ENCODE data around the gene KCTD14.
"Not testable (repeated sequence)": the region's sequence is repeated elsewhere in the genome, so short reads cannot be mapped to it uniquely, and the experiment has no call there.

Gene KCTD14

GRCh38 chr11:78057462-78058055 is 34.5 kb upstream of the KCTD14 start:
- Mint-ChIP-seq H3K36me3 (no peaks in the 10 kb centered on the region), H3K4me1 (no peaks in the 10 kb centered on the region), H3K27ac (no peak overlapping the region), H3K4me3 (no peak overlapping the region), H3K9me3 (no peaks in the 10 kb centered on the region), H3K27me3 (no peaks in the 10 kb centered on the region)
- ATAC-seq = no peak

- Mint-ChIP-seq H3K27ac (no peak overlapping the region), H3K4me1 (no peaks in the 10 kb centered on the region), H3K36me3 (no peaks in the 10 kb centered on the region), H3K27me3 (no peaks in the 10 kb centered on the region), H3K9me3 (no peaks in the 10 kb centered on the region), H3K4me3 (no peak overlapping the region)
- no peak for ATAC-seq
These were observed 33.0 kb upstream of the KCTD14 start for GRCh38 chr11:78056093-78056492.

- H3K36me3 Mint-ChIP-seq = no peaks in the 10 kb centered on the region
- no peaks in the 10 kb centered on the region for H3K9me3 Mint-ChIP-seq
These were observed 31.9 kb upstream of the KCTD14 start for GRCh38 chr11:78054971-78055370.

GRCh38 chr11:78050964-78051831 is 28.1 kb upstream of the KCTD14 start:
- ATAC-seq = no peak
- Mint-ChIP-seq H3K36me3 (no peaks in the 10 kb centered on the region), H3K27me3 (no peaks in the 10 kb centered on the region), H3K27ac (no peak overlapping the region), H3K4me3 (no peak overlapping the region), H3K4me1 (peaks cover 4% of the 10 kb centered on the region), H3K9me3 (no peaks in the 10 kb centered on the region)

More at GRCh38 chr11:78054971-78055370, 31.9 kb upstream of the KCTD14 start:
- Mint-ChIP-seq H3K27me3 (no peaks in the 10 kb centered on the region), H3K27ac (no peak overlapping the region), H3K4me3 (no peak overlapping the region), H3K4me1 (no peaks in the 10 kb centered on the region)
- no peak for ATAC-seq

- H3K27ac Mint-ChIP-seq = no peak overlapping the region
- no peak overlapping the region for H3K4me3 Mint-ChIP-seq
- H3K9me3 Mint-ChIP-seq = no peaks in the 10 kb centered on the region
- no peaks in the 10 kb centered on the region for H3K36me3 Mint-ChIP-seq
- ATAC-seq = no peak
- peaks cover 2% of the 10 kb centered on the region for H3K27me3 Mint-ChIP-seq
- peaks cover 12% of the 10 kb centered on the region for H3K4me1 Mint-ChIP-seq
These were observed 26.3 kb upstream of the KCTD14 start for GRCh38 chr11:78049348-78049747.

GRCh38 chr11:78048561-78048960 is 25.5 kb upstream of the KCTD14 start:
- no peaks in the 10 kb centered on the region for H3K9me3 Mint-ChIP-seq
- H3K4me1 Mint-ChIP-seq = peaks cover 12% of the 10 kb centered on the region
- peaks cover 10% of the 10 kb centered on the region for H3K27me3 Mint-ChIP-seq
- H3K36me3 Mint-ChIP-seq = no peaks in the 10 kb centered on the region
- no peak overlapping the region for H3K27ac Mint-ChIP-seq
- H3K4me3 Mint-ChIP-seq = no peak overlapping the region
- no peak for ATAC-seq

GRCh38 chr11:78046486-78046854 is 23.4 kb upstream of the KCTD14 start:
- H3K27ac Mint-ChIP-seq = no peak overlapping the region
- no peaks in the 10 kb centered on the region for H3K36me3 Mint-ChIP-seq
- no peak for ATAC-seq
- H3K4me3 Mint-ChIP-seq = no peak overlapping the region
- H3K4me1 Mint-ChIP-seq = peaks cover 12% of the 10 kb centered on the region
- peaks cover 15% of the 10 kb centered on the region for H3K27me3 Mint-ChIP-seq
- H3K9me3 Mint-ChIP-seq = no peaks in the 10 kb centered on the region

- Mint-ChIP-seq H3K27ac (peak overlapping the region; percentile 14), H3K9me3 (no peaks in the 10 kb centered on the region), H3K4me3 (peak overlapping the region; percentile 64), H3K36me3 (no peaks in the 10 kb centered on the region), H3K27me3 (peaks cover 15% of the 10 kb centered on the region), H3K4me1 (peaks cover 12% of the 10 kb centered on the region)
- peak; percentile 87 for ATAC-seq
These were observed 22.9 kb upstream of the KCTD14 start for GRCh38 chr11:78045851-78046485.

- Mint-ChIP-seq H3K27ac (no peak overlapping the region), H3K36me3 (no peaks in the 10 kb centered on the region), H3K4me3 (no peak overlapping the region), H3K27me3 (peaks cover 15% of the 10 kb centered on the region), H3K4me1 (peaks cover 20% of the 10 kb centered on the region), H3K9me3 (no peaks in the 10 kb centered on the region)
- ATAC-seq = no peak
These were observed 21.6 kb upstream of the KCTD14 start for GRCh38 chr11:78044706-78045105.

GRCh38 chr11:78041843-78042440 is 18.9 kb upstream of the KCTD14 start:
- H3K27me3 Mint-ChIP-seq = peaks cover 15% of the 10 kb centered on the region
- no peaks in the 10 kb centered on the region for H3K9me3 Mint-ChIP-seq
- no peak overlapping the region for H3K27ac Mint-ChIP-seq
- peaks cover 22% of the 10 kb centered on the region for H3K4me1 Mint-ChIP-seq
- ATAC-seq = no peak
- H3K36me3 Mint-ChIP-seq = no peaks in the 10 kb centered on the region
- H3K4me3 Mint-ChIP-seq = no peak overlapping the region

- not testable (repeated sequence) for H3K27ac Mint-ChIP-seq, H3K9me3 Mint-ChIP-seq, H3K4me3 Mint-ChIP-seq, H3K36me3 Mint-ChIP-seq, ATAC-seq
- Mint-ChIP-seq H3K4me1 (peaks cover 20% of the 10 kb centered on the region), H3K27me3 (peaks cover 15% of the 10 kb centered on the region)
These were observed 18.3 kb upstream of the KCTD14 start for GRCh38 chr11:78041380-78041719.

- H3K36me3 Mint-ChIP-seq = no peaks in the 10 kb centered on the region
- H3K27me3 Mint-ChIP-seq = peaks cover 15% of the 10 kb centered on the region
- no peak for ATAC-seq
- H3K27ac Mint-ChIP-seq = peak overlapping the region; percentile 43
- no peak overlapping the region for H3K4me3 Mint-ChIP-seq
- no peaks in the 10 kb centered on the region for H3K9me3 Mint-ChIP-seq
- H3K4me1 Mint-ChIP-seq = peaks cover 15% of the 10 kb centered on the region
These were observed 17.8 kb upstream of the KCTD14 start for GRCh38 chr11:78040691-78041379.

GRCh38 chr11:78039919-78040671 is 17.0 kb upstream of the KCTD14 start:
- Mint-ChIP-seq H3K4me1 (peaks cover 10% of the 10 kb centered on the region), H3K4me3 (peak overlapping the region; percentile 30), H3K36me3 (no peaks in the 10 kb centered on the region), H3K9me3 (no peaks in the 10 kb centered on the region), H3K27ac (peak overlapping the region; percentile 43), H3K27me3 (peaks cover 15% of the 10 kb centered on the region)
- ATAC-seq = no peak

- H3K4me3 Mint-ChIP-seq = no peak overlapping the region
- no peaks in the 10 kb centered on the region for H3K9me3 Mint-ChIP-seq
- no peaks in the 10 kb centered on the region for H3K36me3 Mint-ChIP-seq
- H3K27me3 Mint-ChIP-seq = peaks cover 14% of the 10 kb centered on the region
- no peak for ATAC-seq
- H3K27ac Mint-ChIP-seq = peak overlapping the region; percentile 43
- H3K4me1 Mint-ChIP-seq = peaks cover 13% of the 10 kb centered on the region
These were observed 16.4 kb upstream of the KCTD14 start for GRCh38 chr11:78039391-78039918.
